Left lung (tissue), 8 donors: Measurements from ENCODE around the gene OSBP2. TPM values are rescaled to one million over a fixed set of nuclear protein-coding genes. Genes with fewer than 3 reads are reported as not detected.

ENCODE experiments used
- microRNA-seq, 2 donors: library from miRNA; unstranded; fragments of <30 nt; microRNA quantifications; one replicate each; pipeline ENCODE4, GENCODE V29; 2019
- polyA plus RNA-seq, 6 donors: library from polyadenylated mRNA; unstranded; fragments of 120-200 nt; gene quantifications; one replicate each; pipeline ENCODE4 v1.2.1, GENCODE V29; 2013; ENCODE audit not compliant: insufficient read length in 6 of 6
- total RNA-seq, 2 donors: library from RNA; stranded (reverse); fragmentation: NEBNext Ultra II Directional; extraction: Animal tissue kit (Norgen Biotek cat#: 25700); gene quantifications; one replicate each; pipeline ENCODE4 v1.2.1, GENCODE V29; 2021
- donor health status: DM: no; HTN: yes; CAD: no.
- donor health status: DM: no; HTN: no; CAD: no.

OSBP2 gene
- total and polyA plus RNA-seq, 8 donors = 4.0 to 21.0 (median 15.8) TPM

Small RNAs within 50 kb of the gene (microRNA-seq; reads per million reads assigned to microRNA genes)
- gene MIR3200 = 7.5 to 14.9 reads per million in 2 donors

Other genes with a start within 250 kb of the OSBP2 start
- under 1 TPM in 1 of 2 donors, not detected in 1; 0.29 TPM for gene SEC14L3, start 222.9 kb upstream of the OSBP2 start, total RNA-seq
- gene SEC14L3, start 222.9 kb upstream of the OSBP2 start, polyA plus RNA-seq = under 1 TPM in 5 of 6 donors, not detected in 1; 0.09 to 0.44 (median 0.20) TPM
- 1 to 10 TPM; 2.2 to 6.4 TPM for gene SEC14L4, start 189.2 kb upstream of the OSBP2 start, total RNA-seq
- under 1 TPM; 0.50 to 1.00 (median 0.84) TPM for gene SEC14L4, start 189.2 kb upstream of the OSBP2 start, polyA plus RNA-seq
- gene SEC14L6, start 148.1 kb upstream of the OSBP2 start, total RNA-seq = 1 to 10 TPM; 4.0 to 9.1 TPM
- 1 to 10 TPM; 2.0 to 3.7 (median 2.7) TPM for gene SEC14L6, start 148.1 kb upstream of the OSBP2 start, polyA plus RNA-seq
- 1 to 10 TPM; 1.8 to 4.6 TPM for gene GAL3ST1, start 120.2 kb upstream of the OSBP2 start, total RNA-seq
- 1 to 10 TPM; 5.5 to 9.3 (median 7.3) TPM for gene GAL3ST1, start 120.2 kb upstream of the OSBP2 start, polyA plus RNA-seq
- 10 to 100 TPM; 45.2 to 67.7 TPM for gene PES1, start 103.0 kb upstream of the OSBP2 start, total RNA-seq
- 10 to 100 TPM; 57.4 to 70.6 (median 63.4) TPM for gene PES1, start 103.0 kb upstream of the OSBP2 start, polyA plus RNA-seq
- gene TCN2, start 87.7 kb upstream of the OSBP2 start, total RNA-seq = 10 to 100 TPM; 48.0 to 57.6 TPM
- gene TCN2, start 87.7 kb upstream of the OSBP2 start, polyA plus RNA-seq = 10 to 100 TPM; 22.4 to 39.4 (median 30.4) TPM
- gene SLC35E4, start 59.1 kb upstream of the OSBP2 start, total RNA-seq = 1 to 10 TPM; 3.1 to 3.8 TPM
- 1 to 10 TPM; 1.8 to 3.3 (median 2.8) TPM for gene SLC35E4, start 59.1 kb upstream of the OSBP2 start, polyA plus RNA-seq
- 10 to 100 TPM; 16.2 to 23.9 TPM for gene DUSP18, start 27.0 kb upstream of the OSBP2 start, total RNA-seq
- gene DUSP18, start 27.0 kb upstream of the OSBP2 start, polyA plus RNA-seq = 10 to 100 TPM; 10.0 to 16.2 (median 11.5) TPM